Breast epithelium (tissue), 3 donors: ENCODE results near the gene UBE2Q1.

Source experiments
- POLR2A ChIP-seq: fragments of 450-650 bp; IDR thresholded peaks from one replicate; pipeline ENCODE4 v1.6.1; 2016; ENCODE audit warnings: antibody characterized with exemption, mild to moderate bottlenecking, moderate library complexity
- POLR2AphosphoS5 ChIP-seq, 3 donors: sonication (generic); formaldehyde crosslinking; IDR thresholded peaks; one replicate each; pipeline ENCODE4 v1.6.1; 2017; ENCODE audit warnings: antibody characterized with exemption in 3 of 3
- TF ChIP-seq, protein P1 (sequence below), 3 donors: fragments of 450-650 bp; IDR thresholded peaks; one replicate each; pipeline ENCODE4 v1.5.1; 2016 to 2017; ENCODE audit warnings: antibody characterized with exemption in 3 of 3, mild to moderate bottlenecking in 3 of 3, moderate library complexity in 3 of 3

- TF ChIP-seq POLR2A (no peak), POLR2AphosphoS5 (IDR thresholded peaks at IDR 0.05) (no peak)
- TF ChIP-seq, protein P1, sequence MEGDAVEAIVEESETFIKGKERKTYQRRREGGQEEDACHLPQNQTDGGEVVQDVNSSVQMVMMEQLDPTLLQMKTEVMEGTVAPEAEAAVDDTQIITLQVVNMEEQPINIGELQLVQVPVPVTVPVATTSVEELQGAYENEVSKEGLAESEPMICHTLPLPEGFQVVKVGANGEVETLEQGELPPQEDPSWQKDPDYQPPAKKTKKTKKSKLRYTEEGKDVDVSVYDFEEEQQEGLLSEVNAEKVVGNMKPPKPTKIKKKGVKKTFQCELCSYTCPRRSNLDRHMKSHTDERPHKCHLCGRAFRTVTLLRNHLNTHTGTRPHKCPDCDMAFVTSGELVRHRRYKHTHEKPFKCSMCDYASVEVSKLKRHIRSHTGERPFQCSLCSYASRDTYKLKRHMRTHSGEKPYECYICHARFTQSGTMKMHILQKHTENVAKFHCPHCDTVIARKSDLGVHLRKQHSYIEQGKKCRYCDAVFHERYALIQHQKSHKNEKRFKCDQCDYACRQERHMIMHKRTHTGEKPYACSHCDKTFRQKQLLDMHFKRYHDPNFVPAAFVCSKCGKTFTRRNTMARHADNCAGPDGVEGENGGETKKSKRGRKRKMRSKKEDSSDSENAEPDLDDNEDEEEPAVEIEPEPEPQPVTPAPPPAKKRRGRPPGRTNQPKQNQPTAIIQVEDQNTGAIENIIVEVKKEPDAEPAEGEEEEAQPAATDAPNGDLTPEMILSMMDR (IDR thresholded peaks at IDR 0.05): no peak
These were observed at the start of gene UBE2Q1 for GRCh38 chr1:154557939-154558719.
